KMS-11 (cell line): ENCODE data around the gene UQCRC1.

Experiments used
- H2AFZ ChIP-seq: fragments of 200-600 bp; sonication (generic); 2 replicates; pipeline ENCODE4 v1.6.1; 2016; ENCODE audit warnings: antibody characterized with exemption, mixed run types, low read depth
- H3K27ac ChIP-seq: fragments of 200-600 bp; sonication (generic); 2 replicates; pipeline ENCODE4 v1.6.1; 2016; ENCODE audit warnings: mild to moderate bottlenecking, mixed run types
- H3K27me3 ChIP-seq: fragments of 200-600 bp; sonication (generic); 2 replicates; pipeline ENCODE4 v1.6.1; 2017; ENCODE audit warnings: mild to moderate bottlenecking, low read depth, mixed run types, moderate library complexity; ENCODE audit not compliant: insufficient read depth
- H3K36me3 ChIP-seq: fragments of 200-600 bp; sonication (generic); 2 replicates; pipeline ENCODE4 v1.6.1; 2017; ENCODE audit warnings: mild to moderate bottlenecking, mixed run types; ENCODE audit not compliant: insufficient read depth
- H3K4me1 ChIP-seq: fragments of 200-600 bp; sonication (generic); 2 replicates; pipeline ENCODE4 v1.6.1; 2016; ENCODE audit warnings: mild to moderate bottlenecking, low read depth, mixed run types; ENCODE audit not compliant: poor library complexity, severe bottlenecking
- H3K4me2 ChIP-seq: fragments of 200-600 bp; sonication (generic); 2 replicates; pipeline ENCODE4 v1.7.0; 2016; ENCODE audit warnings: mild to moderate bottlenecking, mixed run types
- H3K4me3 ChIP-seq: fragments of 200-600 bp; sonication (generic); IDR thresholded peaks from 2 replicates; pipeline ENCODE4 v1.6.1; 2017; ENCODE audit warnings: low read depth, low read length, mixed read lengths; ENCODE audit not compliant: insufficient read depth
- H3K79me2 ChIP-seq: fragments of 200-600 bp; sonication (generic); 2 replicates; pipeline ENCODE4 v1.6.1; 2016; ENCODE audit warnings: low read depth, mixed run types; ENCODE audit not compliant: insufficient read depth
- H3K9ac ChIP-seq: fragments of 200-600 bp; sonication (generic); 2 replicates; pipeline ENCODE4 v1.6.1; 2016; ENCODE audit warnings: mild to moderate bottlenecking, mixed run types
- H4K20me1 ChIP-seq: fragments of 200-600 bp; sonication (generic); 2 replicates; pipeline ENCODE4 v1.6.1; 2016; ENCODE audit warnings: mild to moderate bottlenecking, mixed run types; ENCODE audit not compliant: insufficient read depth
- CTCF ChIP-seq: fragments of 200-600 bp; sonication (generic); conservative IDR thresholded peaks from 2 replicates; pipeline ENCODE4 v1.6.1; 2017; ENCODE audit warnings: low read depth, mild to moderate bottlenecking, antibody characterized with exemption, low read length, moderate library complexity, mixed read lengths

Gene UQCRC1

GRCh38 chr3:48596676-48597407, 12.6 kb downstream of the UQCRC1 start:
- H3K36me3 ChIP-seq = no peaks in the 10 kb centered on the region
- H3K4me1 ChIP-seq = no peaks in the 10 kb centered on the region
- H3K79me2 ChIP-seq = no peaks in the 10 kb centered on the region
- no peak overlapping the region for H3K4me3 ChIP-seq
- H3K4me2 ChIP-seq = no peak overlapping the region
- no peaks in the 10 kb centered on the region for H4K20me1 ChIP-seq
- H2AFZ ChIP-seq = no peak overlapping the region
- H3K27me3 ChIP-seq = no peaks in the 10 kb centered on the region; the same call in 1 of the 2 replicates
- H3K27ac ChIP-seq = no peak overlapping the region
- no peak overlapping the region for H3K9ac ChIP-seq
- no peak for TF ChIP-seq CTCF

DNA sequence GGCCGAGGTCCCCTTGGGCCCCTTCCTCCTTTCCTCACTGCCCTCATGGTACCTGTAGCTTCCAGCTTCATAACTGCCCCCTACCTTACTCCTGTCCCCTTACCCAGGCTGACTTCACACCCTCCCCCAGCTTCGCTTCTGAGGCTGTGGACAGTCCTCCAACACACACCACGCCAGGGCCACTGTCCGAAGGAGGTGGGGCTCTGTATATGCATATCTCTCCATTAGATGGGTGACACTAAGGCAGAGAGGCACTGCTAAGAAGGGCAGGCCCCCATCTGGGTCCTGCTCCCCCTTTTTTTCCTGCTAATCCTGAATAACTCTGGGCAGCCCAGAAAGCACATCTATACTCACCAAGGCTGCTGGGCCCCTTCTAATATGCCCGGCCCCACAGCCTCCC, 13.3 kb downstream of the UQCRC1 start:
- no peak overlapping the region for H2AFZ ChIP-seq
- H3K79me2 ChIP-seq = no peaks in the 10 kb centered on the region
- no peak overlapping the region for H3K4me2 ChIP-seq
- no peaks in the 10 kb centered on the region for H4K20me1 ChIP-seq
- no peaks in the 10 kb centered on the region for H3K36me3 ChIP-seq
- TF ChIP-seq CTCF = no peak
- H3K4me1 ChIP-seq = no peaks in the 10 kb centered on the region
- H3K27ac ChIP-seq = no peak overlapping the region
- H3K4me3 ChIP-seq = no peak overlapping the region
- no peaks in the 10 kb centered on the region; the same call in 1 of the 2 replicates for H3K27me3 ChIP-seq
- no peak overlapping the region for H3K9ac ChIP-seq

DNA sequence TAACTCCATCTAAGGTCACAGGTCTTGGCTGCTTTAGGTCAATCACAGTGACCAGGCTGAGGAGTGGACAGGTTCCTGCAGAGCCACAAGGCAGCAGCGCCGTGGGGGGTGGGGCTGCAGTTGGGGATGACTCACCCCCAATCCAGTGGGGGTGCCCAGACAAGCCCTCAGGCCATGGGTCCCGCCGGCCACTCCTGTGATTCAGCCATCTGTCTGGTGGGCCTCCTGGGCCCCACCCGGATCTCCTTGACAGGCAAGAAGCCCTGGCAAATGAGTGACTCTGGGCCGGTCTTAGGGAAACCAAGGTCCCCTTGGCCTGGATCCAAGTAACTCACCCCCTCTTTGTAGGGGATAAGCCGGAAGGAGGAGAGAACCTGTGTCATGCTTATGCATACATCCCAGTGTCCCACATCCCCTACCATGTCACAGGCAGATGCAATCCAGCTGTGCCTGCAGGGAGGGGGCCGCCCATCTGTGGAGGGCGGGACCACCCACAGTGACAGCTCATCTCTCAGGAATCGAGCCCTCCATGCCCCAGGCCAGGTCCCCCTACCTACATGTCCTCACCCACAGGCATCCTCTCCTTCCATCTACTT, 13.8 kb downstream of the UQCRC1 start:
- no peaks in the 10 kb centered on the region for H3K4me1 ChIP-seq
- H2AFZ ChIP-seq = no peak overlapping the region
- H3K27ac ChIP-seq = no peak overlapping the region
- H4K20me1 ChIP-seq = no peaks in the 10 kb centered on the region
- no peak for TF ChIP-seq CTCF
- no peaks in the 10 kb centered on the region for H3K79me2 ChIP-seq
- no peaks in the 10 kb centered on the region for H3K36me3 ChIP-seq
- H3K9ac ChIP-seq = no peak overlapping the region
- peaks cover 5% of the 10 kb centered on the region; the same call in 1 of the 2 replicates for H3K27me3 ChIP-seq
- H3K4me2 ChIP-seq = no peak overlapping the region
- no peak overlapping the region for H3K4me3 ChIP-seq

DNA sequence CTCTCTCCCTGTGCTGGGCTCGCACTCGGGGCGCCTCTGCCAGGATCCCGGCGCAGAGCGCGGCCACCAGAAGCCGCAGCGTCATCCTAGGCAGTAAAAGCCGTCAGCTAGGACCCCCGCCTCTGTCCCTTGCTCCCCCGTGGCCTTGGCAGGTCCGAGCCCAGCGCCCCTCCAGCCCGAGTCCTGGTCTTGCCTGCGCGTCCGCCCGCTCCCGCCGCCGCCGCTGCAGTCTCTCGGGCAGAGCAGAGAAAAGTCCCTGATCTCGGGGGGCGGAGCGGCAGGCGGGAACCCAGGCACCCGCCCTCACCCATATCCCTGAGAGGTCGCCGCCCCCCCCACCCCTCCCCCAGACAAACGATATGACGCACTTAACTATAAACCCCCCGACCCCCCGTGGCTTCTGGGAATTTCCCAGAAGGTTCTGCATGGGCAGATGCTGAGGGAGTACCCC, 14.3 kb downstream of the UQCRC1 start, which contains the start of gene COL7A1:
TSS of gene COL7A1 (minus strand) at position 255 of the 451 bp plus-strand sequence. CDS start at position 85, 170 bp downstream.
- H3K36me3 ChIP-seq = no peaks in the 10 kb centered on the region
- no peak within 1 kb of the TSS for H2AFZ ChIP-seq
- TF ChIP-seq CTCF = no peak
- H3K4me1 ChIP-seq = no peaks in the 10 kb centered on the region
- no peaks in the 10 kb centered on the region for H3K79me2 ChIP-seq
- no peak within 1 kb of the TSS for H3K27ac ChIP-seq
- peaks cover 9% of the 10 kb centered on the region; the same call in 1 of the 2 replicates for H3K27me3 ChIP-seq
- no peak within 1 kb of the TSS for H3K4me3 ChIP-seq
- H4K20me1 ChIP-seq = no peaks in the 10 kb centered on the region
- no peak within 1 kb of the TSS for H3K9ac ChIP-seq
- no peak within 1 kb of the TSS for H3K4me2 ChIP-seq
